Endothelial cell of umbilical vein (primary cell): ENCODE measurements around the gene PHACTR2. TPM values are rescaled to one million over a fixed set of nuclear protein-coding genes. Genes with fewer than 3 reads are reported as not detected.
"Not testable (repeated sequence)": the region's sequence is repeated elsewhere in the genome, so short reads cannot be mapped to it uniquely, and the experiment has no call there.

Source experiments
- BruUV-seq: library from RNA; stranded (reverse); fragments of 400-500 nt; replicated peaks from 2 replicates; lab custom pipeline; 2021; lab: Mats Ljungman, UMichigan
- CTCF ChIA-PET: fragments of 300-600, 350-600 bp; sonication (Branson Sonifier 250); formaldehyde crosslinking; loops from one replicate; lab custom pipeline; 2021; ENCODE audit warnings: antibody characterized with exemption, inconsistent platforms; lab: Charles Lee
- POLR2A ChIA-PET: fragments of 300-600, 350-600 bp; sonication (Branson Sonifier 250); formaldehyde crosslinking; loops from one replicate; lab custom pipeline; 2021; ENCODE audit warnings: antibody characterized with exemption, inconsistent platforms; lab: Charles Lee
- DNase-seq: peaks from one replicate; pipeline ENCODE4 v3.0.0-alpha.2; 2011; ENCODE audit warnings: low read depth, low spot score
- FAIRE-seq: peaks from 2 replicates; lab custom pipeline; 2011; peaks lifted over from hg19 to GRCh38; lab: Jason Lieb, UNC
- H2AFZ ChIP-seq: 2 replicates; pipeline ENCODE4 v1.6.0; 2012; ENCODE audit warnings: low read depth, low read length, control low read depth, inconsistent platforms
- H3K27ac ChIP-seq: 2 replicates; pipeline ENCODE4 v1.5.1; 2011; ENCODE audit warnings: low read depth, mild to moderate bottlenecking, control low read depth, low read length, moderate library complexity; ENCODE audit not compliant: insufficient read depth
- H3K27me3 ChIP-seq, 2 experiments: 2 replicates each; pipeline versions ENCODE4 v1.6.0 to v1.6.1; 2011; ENCODE audit warnings: low read length in 2 of 2, mixed read lengths in 1 of 2; ENCODE audit not compliant: control insufficient read depth in 2 of 2, insufficient read depth in 2 of 2
- H3K36me3 ChIP-seq, 2 experiments: 2 replicates in 1 of 2; 3 replicates in 1 of 2; pipeline ENCODE4 v1.5.1; 2011; ENCODE audit warnings: low read length in 2 of 2, mild to moderate bottlenecking in 1 of 2, moderate library complexity in 1 of 2; ENCODE audit not compliant: control insufficient read depth in 2 of 2, insufficient read depth in 2 of 2; ENCODE audit errors: extremely low read depth in 1 of 2
- H3K4me1 ChIP-seq: 3 replicates; pipeline ENCODE4 v1.5.1; 2011; ENCODE audit warnings: mild to moderate bottlenecking, low read length; ENCODE audit not compliant: control insufficient read depth, insufficient read depth; ENCODE audit errors: extremely low read depth
- H3K4me2 ChIP-seq: 2 replicates; pipeline ENCODE4 v1.6.1; 2011; ENCODE audit warnings: low read length, control low read depth, mixed read lengths; ENCODE audit not compliant: insufficient read depth
- H3K4me3 ChIP-seq, 3 experiments: fragments of 200-600 bp in 1 of 3; sonication (generic), shearing (Covaris generic) in 1 of 3; replicated peaks in 1 of 3; 2 replicates each; pipeline ENCODE4 v1.5.1; 2011 to 2016; ENCODE audit warnings: control low read depth in 3 of 3, low read length in 3 of 3, mild to moderate bottlenecking in 2 of 3, inconsistent platforms in 1 of 3, low read depth in 1 of 3, moderate library complexity in 1 of 3; ENCODE audit not compliant: insufficient read depth in 1 of 3
- H3K79me2 ChIP-seq: 2 replicates; pipeline ENCODE4 v1.6.0; 2012; ENCODE audit warnings: low read length, inconsistent platforms; ENCODE audit not compliant: control insufficient read depth, insufficient read depth
- H3K9ac ChIP-seq: replicated peaks from 2 replicates; pipeline ENCODE3; 2011; ENCODE audit warnings: low read length, control low read depth; ENCODE audit not compliant: insufficient read depth; ENCODE audit errors: extremely low read depth
- H3K9me1 ChIP-seq: replicated peaks from 3 replicates; pipeline ENCODE4 v1.6.0; 2011; ENCODE audit warnings: mild to moderate bottlenecking, low read length; ENCODE audit not compliant: control insufficient read depth, insufficient read depth; ENCODE audit errors: extremely low read depth
- H3K9me3 ChIP-seq: replicated peaks from 2 replicates; pipeline ENCODE4 v1.5.1; 2012; ENCODE audit warnings: low read length, inconsistent platforms; ENCODE audit not compliant: control insufficient read depth, insufficient read depth
- H4K20me1 ChIP-seq: replicated peaks from 2 replicates; pipeline ENCODE3; 2011; ENCODE audit warnings: mild to moderate bottlenecking, low read length; ENCODE audit not compliant: control insufficient read depth, insufficient read depth; ENCODE audit errors: extremely low read depth
- EZH2 ChIP-seq: IDR thresholded peaks from 2 replicates; pipeline ENCODE4 v1.6.1; 2012; ENCODE audit warnings: borderline replicate concordance, low read depth, mild to moderate bottlenecking, moderate library complexity, low read length, inconsistent platforms; ENCODE audit not compliant: severe bottlenecking
- FOS ChIP-seq: IDR thresholded peaks from 2 replicates; pipeline ENCODE4 v1.6.1; 2011; ENCODE audit warnings: mild to moderate bottlenecking, low read length, moderate library complexity, borderline replicate concordance; ENCODE audit not compliant: insufficient read depth
- GATA2 ChIP-seq: IDR thresholded peaks from 2 replicates; pipeline ENCODE4 v1.7.0; 2011; ENCODE audit warnings: low read depth, mild to moderate bottlenecking, moderate library complexity, mixed read lengths, low read length; ENCODE audit not compliant: insufficient read length, insufficient read depth
- JUN ChIP-seq: IDR thresholded peaks from 2 replicates; pipeline ENCODE4 v1.6.1; 2011; ENCODE audit warnings: borderline replicate concordance, low read depth; ENCODE audit not compliant: insufficient read length, insufficient read depth
- MYC ChIP-seq: IDR thresholded peaks from one replicate; pipeline ENCODE4 v1.6.1; 2011; ENCODE audit warnings: mild to moderate bottlenecking, low read depth, low read length
- POLR2A ChIP-seq: IDR thresholded peaks from 2 replicates; pipeline ENCODE4 v1.6.1; 2012; ENCODE audit warnings: low read depth, mild to moderate bottlenecking, control low read depth, low read length
- POLR2AphosphoS5 ChIP-seq: IDR thresholded peaks from 2 replicates; pipeline ENCODE4 v1.6.1; 2012; ENCODE audit warnings: low read depth, mild to moderate bottlenecking, control low read depth, low read length, moderate library complexity; ENCODE audit not compliant: insufficient read depth
- dilution Hi-C: fragments of 300-500 bp; cut with MboI; formaldehyde crosslinking; loops from one replicate; pipeline ENCODE4 v1.15.0; 2019; ENCODE audit warnings: low sequenced_read_pairs; ENCODE audit not compliant: extremely low pct_ligation_motif_present
- intact Hi-C: fragments of 100-400 bp; cut with micrococcal nuclease; formaldehyde crosslinking; loops from one replicate; pipeline ENCODE4 v1.10.0; 2022
- polyA plus RNA-seq, 4 experiments: library from polyadenylated mRNA; depleted of rRNA in 3 of 4; stranded (reverse) in 3 of 4; unstranded in 1 of 4; fragments of >200 nt; gene quantifications; 2 replicates each; pipeline versions ENCODE4 v1.2.1 to v1.2.3, GENCODE V29; 2011 to 2012; ENCODE audit warnings: missing spikeins in 1 of 4
- total RNA-seq: library from RNA; stranded (reverse); gene quantifications from 2 replicates; pipeline ENCODE4 v1.2.3, GENCODE V29; 2021
- TF ChIP-seq, protein P1 (sequence below), 2 donors: IDR thresholded peaks; 1 replicate in 1 of 2; 2 replicates in 1 of 2; pipeline ENCODE4 v1.5.1; 2011; ENCODE audit warnings: low read length in 2 of 2, mild to moderate bottlenecking in 2 of 2, moderate library complexity in 2 of 2, control low read depth in 1 of 2, inconsistent platforms in 1 of 2, low read depth in 1 of 2; ENCODE audit not compliant: insufficient read depth in 1 of 2; ENCODE audit errors: extremely low read depth in 1 of 2
- TF ChIP-seq, protein P2 (sequence below): IDR thresholded peaks from 2 replicates; pipeline ENCODE4 v1.6.1; 2011; ENCODE audit not compliant: insufficient read depth, insufficient read length

PHACTR2 gene
- total and polyA plus RNA-seq, 2 donors (not counting 3 experiments of a cell fraction or from before 2014, with no cell fraction given), result 16.3 to 178 TPM

DNA sequence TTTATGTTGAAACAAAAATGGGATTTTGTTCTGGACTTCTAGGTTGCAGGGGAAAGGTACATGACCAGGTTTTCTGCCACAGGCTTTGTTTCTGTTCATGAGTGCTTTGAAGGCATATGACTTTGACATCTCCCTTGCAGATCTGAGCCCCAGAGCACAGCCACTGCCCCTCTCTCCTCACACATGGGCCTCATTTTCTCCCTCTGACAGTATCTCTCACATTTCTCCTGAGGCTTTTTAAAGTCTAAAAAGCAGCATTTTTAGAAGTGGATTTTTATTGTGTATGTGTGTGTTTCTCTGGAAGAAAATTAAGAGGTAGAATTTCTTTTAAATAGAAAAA lies 115.5 kb downstream of the PHACTR2 start:
- Histone ChIP-seq H3K4me2 (no peak overlapping the region), H3K79me2 (peaks cover 2% of the 10 kb centered on the region), H2AFZ (no peak overlapping the region), H3K4me3 (no peak overlapping the region), H3K9me1 (no peaks in the 10 kb centered on the region), H3K4me1 (no peaks in the 10 kb centered on the region), H3K27ac (no peak overlapping the region), H3K9me3 (no peaks in the 10 kb centered on the region), H3K27me3 (no peaks in the 10 kb centered on the region), H3K9ac (no peak overlapping the region), H3K36me3 (peaks cover 9 to 11% of the 10 kb centered on the region in 2 experiments), H4K20me1 (no peaks in the 10 kb centered on the region)
- POLR2A ChIA-PET, result no interaction called here
- CTCF ChIA-PET, result interaction anchor here (1.3 to 2.9 kb wide), 4 partner anchors 9 to 218 kb away, joined by 3 to 11 read pairs (median 4); no protein-coding TSS in a partner anchor
- intact Hi-C loops (no loop called here), dilution Hi-C loops (no loop called here)
- FAIRE-seq (no peak), DNase-seq (no peak)
- no TSS peak for BruUV-seq
- TF ChIP-seq EZH2, result no peak
- TF ChIP-seq, protein P1, sequence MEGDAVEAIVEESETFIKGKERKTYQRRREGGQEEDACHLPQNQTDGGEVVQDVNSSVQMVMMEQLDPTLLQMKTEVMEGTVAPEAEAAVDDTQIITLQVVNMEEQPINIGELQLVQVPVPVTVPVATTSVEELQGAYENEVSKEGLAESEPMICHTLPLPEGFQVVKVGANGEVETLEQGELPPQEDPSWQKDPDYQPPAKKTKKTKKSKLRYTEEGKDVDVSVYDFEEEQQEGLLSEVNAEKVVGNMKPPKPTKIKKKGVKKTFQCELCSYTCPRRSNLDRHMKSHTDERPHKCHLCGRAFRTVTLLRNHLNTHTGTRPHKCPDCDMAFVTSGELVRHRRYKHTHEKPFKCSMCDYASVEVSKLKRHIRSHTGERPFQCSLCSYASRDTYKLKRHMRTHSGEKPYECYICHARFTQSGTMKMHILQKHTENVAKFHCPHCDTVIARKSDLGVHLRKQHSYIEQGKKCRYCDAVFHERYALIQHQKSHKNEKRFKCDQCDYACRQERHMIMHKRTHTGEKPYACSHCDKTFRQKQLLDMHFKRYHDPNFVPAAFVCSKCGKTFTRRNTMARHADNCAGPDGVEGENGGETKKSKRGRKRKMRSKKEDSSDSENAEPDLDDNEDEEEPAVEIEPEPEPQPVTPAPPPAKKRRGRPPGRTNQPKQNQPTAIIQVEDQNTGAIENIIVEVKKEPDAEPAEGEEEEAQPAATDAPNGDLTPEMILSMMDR (IDR thresholded peaks at IDR 0.05; ENCODE audit: extremely low read depth in 1 of 2, insufficient read depth in 1 of 2, low read depth in 1 of 2, low read length in 2 of 2), result no peak
- TF ChIP-seq FOS, result no peak
- no peak for TF ChIP-seq POLR2AphosphoS5
- TF ChIP-seq GATA2, result no peak
- TF ChIP-seq, protein P2, sequence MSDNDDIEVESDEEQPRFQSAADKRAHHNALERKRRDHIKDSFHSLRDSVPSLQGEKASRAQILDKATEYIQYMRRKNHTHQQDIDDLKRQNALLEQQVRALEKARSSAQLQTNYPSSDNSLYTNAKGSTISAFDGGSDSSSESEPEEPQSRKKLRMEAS, result no peak
- no peak for TF ChIP-seq MYC
- TF ChIP-seq POLR2A, result no peak
- TF ChIP-seq JUN, result no peak

DNA sequence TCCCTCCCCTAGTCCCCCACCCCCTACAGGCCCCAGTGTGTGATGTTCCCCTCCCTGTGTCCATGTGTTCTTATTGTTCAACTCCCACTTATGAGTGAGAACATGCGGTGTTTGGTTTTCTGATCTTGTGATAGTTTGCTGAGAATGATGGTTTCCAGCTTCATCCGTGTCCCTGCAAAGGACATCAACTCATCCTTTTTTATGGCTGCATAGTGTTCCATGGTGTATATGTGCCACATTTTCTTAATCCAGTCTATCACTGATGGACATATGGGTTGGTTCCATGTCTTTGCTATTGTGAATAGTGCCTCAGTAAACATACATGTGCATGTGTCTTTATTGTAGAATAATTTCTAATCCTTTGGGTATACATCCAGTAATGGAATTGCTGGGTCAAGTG lies 118.8 kb downstream of the PHACTR2 start:
- H4K20me1 ChIP-seq, dilution Hi-C loops, BruUV-seq, POLR2A ChIA-PET, H3K4me2 ChIP-seq, H3K36me3 ChIP-seq, H3K9me1 ChIP-seq, H3K27ac ChIP-seq, H3K4me1 ChIP-seq, H3K27me3 ChIP-seq, FAIRE-seq, DNase-seq, H3K4me3 ChIP-seq, CTCF ChIA-PET, H3K9me3 ChIP-seq, H3K79me2 ChIP-seq, H2AFZ ChIP-seq, intact Hi-C loops, H3K9ac ChIP-seq: not testable (repeated sequence)

DNA sequence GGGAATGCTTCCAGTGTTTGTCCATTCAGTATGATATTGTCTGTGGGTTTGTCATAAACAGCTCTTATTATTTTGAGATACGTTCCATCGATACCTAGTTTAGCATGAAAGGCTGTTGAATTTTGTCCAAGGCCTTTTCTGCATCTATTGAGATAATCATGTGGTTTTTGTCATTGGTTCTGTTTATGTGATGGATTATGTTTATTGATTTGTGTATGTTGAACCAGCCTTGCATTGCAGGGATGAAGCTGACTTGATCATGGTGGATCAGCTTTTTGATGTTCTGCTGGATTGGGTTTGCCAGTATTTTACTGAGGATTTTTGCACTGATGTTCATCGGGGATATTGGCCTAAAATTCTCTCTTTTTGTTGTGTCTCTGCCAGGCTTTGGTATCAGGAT lies 120.7 kb downstream of the PHACTR2 start:
- H3K9ac ChIP-seq, H3K9me1 ChIP-seq, dilution Hi-C loops, H3K79me2 ChIP-seq, H3K27me3 ChIP-seq, H3K36me3 ChIP-seq, POLR2A ChIA-PET, H3K27ac ChIP-seq, H4K20me1 ChIP-seq, BruUV-seq, H3K4me3 ChIP-seq, H3K9me3 ChIP-seq, intact Hi-C loops, DNase-seq, CTCF ChIA-PET, FAIRE-seq, H2AFZ ChIP-seq, H3K4me2 ChIP-seq: not testable (repeated sequence)
- H3K4me1 ChIP-seq, result peaks cover 13% of the 10 kb centered on the region
